ENCODE results near the gene GRIN3B.

DNA sequence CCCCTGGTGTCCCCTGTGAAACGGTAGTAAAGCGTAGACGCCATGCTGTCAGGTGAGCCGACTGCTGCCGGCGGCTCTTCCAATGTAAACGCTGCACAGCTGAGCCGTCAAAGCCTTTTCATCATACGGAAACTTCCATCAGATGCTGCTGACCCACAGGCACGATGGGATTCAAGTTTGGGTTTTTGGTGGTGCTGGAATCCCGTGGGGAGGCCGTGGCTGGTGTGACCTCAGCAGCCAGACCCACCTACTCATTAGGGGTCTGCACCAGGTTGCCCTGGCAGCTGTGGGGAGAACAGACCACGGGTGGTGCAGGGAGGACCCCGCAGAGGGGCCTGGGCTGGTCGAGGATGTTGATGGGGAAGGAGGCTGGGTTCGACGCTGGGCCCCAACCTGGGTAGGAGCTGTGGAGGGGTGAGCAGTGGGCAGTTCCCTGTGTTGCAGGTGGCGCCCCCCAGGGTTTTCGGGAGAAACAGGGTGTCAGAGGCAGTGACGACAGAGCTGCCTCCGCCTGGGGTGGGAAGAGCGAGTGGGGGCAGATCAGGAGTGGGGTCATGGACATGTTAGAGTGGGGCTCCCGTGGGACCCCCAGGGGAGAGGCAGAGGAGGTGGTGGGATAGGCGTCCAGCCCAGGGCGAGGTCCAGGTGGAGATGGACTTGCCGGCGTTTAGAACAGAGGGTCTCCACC is 6.6 kb downstream of the GRIN3B start:
- TF ChIP-seq, protein P1, sequence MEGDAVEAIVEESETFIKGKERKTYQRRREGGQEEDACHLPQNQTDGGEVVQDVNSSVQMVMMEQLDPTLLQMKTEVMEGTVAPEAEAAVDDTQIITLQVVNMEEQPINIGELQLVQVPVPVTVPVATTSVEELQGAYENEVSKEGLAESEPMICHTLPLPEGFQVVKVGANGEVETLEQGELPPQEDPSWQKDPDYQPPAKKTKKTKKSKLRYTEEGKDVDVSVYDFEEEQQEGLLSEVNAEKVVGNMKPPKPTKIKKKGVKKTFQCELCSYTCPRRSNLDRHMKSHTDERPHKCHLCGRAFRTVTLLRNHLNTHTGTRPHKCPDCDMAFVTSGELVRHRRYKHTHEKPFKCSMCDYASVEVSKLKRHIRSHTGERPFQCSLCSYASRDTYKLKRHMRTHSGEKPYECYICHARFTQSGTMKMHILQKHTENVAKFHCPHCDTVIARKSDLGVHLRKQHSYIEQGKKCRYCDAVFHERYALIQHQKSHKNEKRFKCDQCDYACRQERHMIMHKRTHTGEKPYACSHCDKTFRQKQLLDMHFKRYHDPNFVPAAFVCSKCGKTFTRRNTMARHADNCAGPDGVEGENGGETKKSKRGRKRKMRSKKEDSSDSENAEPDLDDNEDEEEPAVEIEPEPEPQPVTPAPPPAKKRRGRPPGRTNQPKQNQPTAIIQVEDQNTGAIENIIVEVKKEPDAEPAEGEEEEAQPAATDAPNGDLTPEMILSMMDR (tag by site-specific recombination; IDR thresholded peaks at IDR 0.05), result no peak
- TF ChIP-seq ZNF211 (tag by site-specific recombination; IDR thresholded peaks at IDR 0.05; ENCODE audit: low read depth) (no peak), MYNN (tag by site-specific recombination; IDR thresholded peaks at IDR 0.05; ENCODE audit: borderline replicate concordance) (no peak)
